Activated CD8-positive, alpha-beta memory T cell treated with anti-CD3 and anti-CD28 coated beads, Interleukin-2, amount 50 U/mL, for 24 hours (primary cell): ENCODE results near the gene MCIDAS.

Experiments
- DNase-seq: peaks from one replicate; pipeline ENCODE4 v3.0.0-alpha.2; 2020; ENCODE audit errors: extremely low read depth

The MCIDAS gene

GRCh38 chr5:55226934-55227663, at the start of gene MCIDAS:
Gene MCIDAS, minus strand, starts transcription at chr5:55227315. Its CDS starts 177 bp downstream, at chr5:55227138.
- no peak for DNase-seq

GRCh38 chr5:55276771-55277170, 49.7 kb upstream of the MCIDAS start:
- no peak for DNase-seq

GRCh38 chr5:55258339-55258738, 31.2 kb upstream of the MCIDAS start:
- DNase-seq, result no peak

- no peak for DNase-seq
Observed at GRCh38 chr5:55254802-55255201, 27.7 kb upstream of the MCIDAS start.

- no peak for DNase-seq
Observed at GRCh38 chr5:55250064-55250463, 22.9 kb upstream of the MCIDAS start.

- no peak for DNase-seq
Observed at GRCh38 chr5:55241746-55242145, 14.6 kb upstream of the MCIDAS start.

GRCh38 chr5:55236800-55237199, 9.7 kb upstream of the MCIDAS start:
- no peak for DNase-seq

- DNase-seq, result no peak
Observed at GRCh38 chr5:55234121-55234700, 7.1 kb upstream of the MCIDAS start.

- DNase-seq, result no peak
Observed at GRCh38 chr5:55232985-55233928, 6.1 kb upstream of the MCIDAS start, which contains the start of gene CCNO. Gene CCNO, minus strand, starts transcription at chr5:55233608. Its CDS starts 85 bp downstream, at chr5:55233523.

- DNase-seq, result no peak
Observed at GRCh38 chr5:55232271-55232984, 5.3 kb upstream of the MCIDAS start.

GRCh38 chr5:55231919-55232270, 4.8 kb upstream of the MCIDAS start:
- DNase-seq, result no peak

GRCh38 chr5:55231029-55231918, 4.2 kb upstream of the MCIDAS start:
- no peak for DNase-seq

- DNase-seq, result no peak
Observed at GRCh38 chr5:55230086-55230629, 3.0 kb upstream of the MCIDAS start.

- no peak for DNase-seq
Observed at GRCh38 chr5:55227664-55228430, 732 bp upstream of the MCIDAS start.

- DNase-seq, result no peak
Observed at GRCh38 chr5:55226027-55226933, 835 bp downstream of the MCIDAS start.

GRCh38 chr5:55225346-55225745, 1.8 kb downstream of the MCIDAS start:
- no peak for DNase-seq

GRCh38 chr5:55223812-55224240, 3.3 kb downstream of the MCIDAS start:
- no peak for DNase-seq

- no peak for DNase-seq
Observed at GRCh38 chr5:55222985-55223811, 3.9 kb downstream of the MCIDAS start.
